VCaP (cell line): ENCODE measurements around the gene SGTA.

Experiments used
- H3K27ac ChIP-seq: fragments of 450-650 bp; 2 replicates; pipeline ENCODE4 v1.5.1; 2017
- TF ChIP-seq, protein P1 (sequence below): fragments of 450-650 bp; conservative IDR thresholded peaks from 2 replicates; pipeline ENCODE4 v1.5.1; 2017; ENCODE audit warnings: mild to moderate bottlenecking, moderate library complexity

Gene SGTA, protein sequence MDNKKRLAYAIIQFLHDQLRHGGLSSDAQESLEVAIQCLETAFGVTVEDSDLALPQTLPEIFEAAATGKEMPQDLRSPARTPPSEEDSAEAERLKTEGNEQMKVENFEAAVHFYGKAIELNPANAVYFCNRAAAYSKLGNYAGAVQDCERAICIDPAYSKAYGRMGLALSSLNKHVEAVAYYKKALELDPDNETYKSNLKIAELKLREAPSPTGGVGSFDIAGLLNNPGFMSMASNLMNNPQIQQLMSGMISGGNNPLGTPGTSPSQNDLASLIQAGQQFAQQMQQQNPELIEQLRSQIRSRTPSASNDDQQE

DNA sequence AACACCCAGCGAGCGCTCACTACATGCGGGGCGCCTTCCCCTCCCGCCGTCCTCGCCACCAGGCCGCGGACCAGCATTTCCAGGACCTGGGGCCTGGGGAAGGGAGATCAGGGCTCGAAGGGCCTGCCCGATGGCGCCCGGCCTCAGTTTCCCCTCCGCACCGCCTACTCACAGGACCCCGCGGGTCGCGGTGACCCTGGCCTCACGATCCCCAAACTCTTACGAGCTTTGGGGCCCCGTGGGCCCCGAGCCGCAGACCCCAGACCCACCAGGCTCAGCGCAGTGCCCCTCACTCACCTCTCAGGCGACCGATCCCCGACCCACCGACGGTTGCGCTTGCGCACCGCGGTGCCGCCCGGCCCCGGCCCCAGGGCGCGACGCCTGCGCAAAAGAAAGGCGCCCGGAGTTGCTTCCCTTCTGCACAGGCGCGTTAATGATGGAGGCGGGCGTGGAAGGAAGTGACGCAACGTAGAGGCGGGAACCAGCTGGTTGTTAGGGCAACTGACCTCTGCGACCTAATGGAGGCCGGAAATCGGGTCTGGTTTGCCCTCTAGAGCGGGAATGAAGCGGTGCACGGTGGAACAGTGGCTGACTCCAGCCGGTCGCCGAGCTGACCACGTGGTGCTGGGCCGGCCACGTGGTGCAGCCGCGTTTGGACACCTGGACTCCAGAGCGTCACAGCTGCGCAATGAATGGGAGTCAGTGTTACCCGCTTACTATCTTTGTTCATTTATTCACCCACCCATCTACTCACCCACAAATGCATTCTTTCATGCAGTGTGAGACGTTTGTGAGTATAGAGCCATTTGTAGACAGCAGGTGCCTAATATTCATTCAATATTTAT lies at the start of gene SGTA:
Gene SGTA, minus strand, starts transcription at position 338 of the 845 bp plus-strand sequence. CDS start 14,205 bp downstream, outside the sequence.
- peak within 1 kb of the TSS; percentile 83 for H3K27ac ChIP-seq
- TF ChIP-seq, protein P1, sequence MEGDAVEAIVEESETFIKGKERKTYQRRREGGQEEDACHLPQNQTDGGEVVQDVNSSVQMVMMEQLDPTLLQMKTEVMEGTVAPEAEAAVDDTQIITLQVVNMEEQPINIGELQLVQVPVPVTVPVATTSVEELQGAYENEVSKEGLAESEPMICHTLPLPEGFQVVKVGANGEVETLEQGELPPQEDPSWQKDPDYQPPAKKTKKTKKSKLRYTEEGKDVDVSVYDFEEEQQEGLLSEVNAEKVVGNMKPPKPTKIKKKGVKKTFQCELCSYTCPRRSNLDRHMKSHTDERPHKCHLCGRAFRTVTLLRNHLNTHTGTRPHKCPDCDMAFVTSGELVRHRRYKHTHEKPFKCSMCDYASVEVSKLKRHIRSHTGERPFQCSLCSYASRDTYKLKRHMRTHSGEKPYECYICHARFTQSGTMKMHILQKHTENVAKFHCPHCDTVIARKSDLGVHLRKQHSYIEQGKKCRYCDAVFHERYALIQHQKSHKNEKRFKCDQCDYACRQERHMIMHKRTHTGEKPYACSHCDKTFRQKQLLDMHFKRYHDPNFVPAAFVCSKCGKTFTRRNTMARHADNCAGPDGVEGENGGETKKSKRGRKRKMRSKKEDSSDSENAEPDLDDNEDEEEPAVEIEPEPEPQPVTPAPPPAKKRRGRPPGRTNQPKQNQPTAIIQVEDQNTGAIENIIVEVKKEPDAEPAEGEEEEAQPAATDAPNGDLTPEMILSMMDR: peak; percentile 51

DNA sequence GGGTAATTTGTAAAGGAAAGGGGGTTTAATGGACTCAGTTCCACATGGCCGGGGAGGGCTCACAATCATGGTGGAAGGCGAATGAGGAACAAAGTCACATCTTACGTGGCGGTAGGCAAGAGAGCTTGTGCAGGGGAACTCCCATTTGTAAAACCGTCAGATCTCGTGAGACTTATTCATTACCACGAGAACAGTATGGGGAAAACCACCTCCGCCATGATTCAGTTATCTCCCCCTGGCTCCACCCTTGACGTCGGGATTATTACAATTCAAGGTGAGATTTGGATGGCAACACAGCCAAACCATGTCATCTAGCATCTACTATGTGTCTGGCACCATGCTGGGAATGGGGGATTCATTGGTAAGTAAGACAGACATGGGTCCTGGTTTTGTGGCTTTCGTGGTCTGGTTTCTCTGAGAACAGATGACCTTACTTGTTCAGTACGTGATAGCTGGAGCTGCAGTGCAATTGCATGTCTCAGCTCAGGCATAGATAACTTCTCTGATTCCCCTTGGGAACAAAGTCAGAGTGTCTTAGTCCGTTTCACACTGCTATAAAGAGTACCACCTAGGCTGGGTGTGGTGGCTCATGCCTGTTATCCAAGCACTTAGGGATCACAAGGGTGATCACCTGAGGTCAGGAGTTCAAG lies 44.9 kb upstream of the SGTA start:
- no peak overlapping the region for H3K27ac ChIP-seq
- TF ChIP-seq, protein P1: no peak

DNA sequence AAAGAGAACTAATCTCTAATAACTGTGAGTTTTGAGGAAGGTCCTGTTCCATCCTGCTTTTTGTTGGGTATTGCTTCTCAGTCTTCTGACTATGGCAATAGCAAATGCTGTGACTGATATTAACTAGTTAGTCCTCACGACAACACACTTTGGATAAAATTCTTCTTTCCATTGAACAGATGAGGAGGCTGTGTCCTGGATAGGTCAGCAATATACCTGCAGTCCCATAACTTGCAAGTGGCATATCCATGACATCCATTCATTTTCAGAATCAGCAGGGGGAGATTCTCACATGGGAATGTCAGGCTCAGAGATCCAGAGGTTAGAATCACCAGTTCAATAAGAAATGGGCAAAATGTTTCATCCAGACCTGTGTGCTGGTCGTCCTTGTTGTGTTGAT lies 43.9 kb upstream of the SGTA start:
- TF ChIP-seq, protein P1: no peak
- H3K27ac ChIP-seq: no peak overlapping the region

DNA sequence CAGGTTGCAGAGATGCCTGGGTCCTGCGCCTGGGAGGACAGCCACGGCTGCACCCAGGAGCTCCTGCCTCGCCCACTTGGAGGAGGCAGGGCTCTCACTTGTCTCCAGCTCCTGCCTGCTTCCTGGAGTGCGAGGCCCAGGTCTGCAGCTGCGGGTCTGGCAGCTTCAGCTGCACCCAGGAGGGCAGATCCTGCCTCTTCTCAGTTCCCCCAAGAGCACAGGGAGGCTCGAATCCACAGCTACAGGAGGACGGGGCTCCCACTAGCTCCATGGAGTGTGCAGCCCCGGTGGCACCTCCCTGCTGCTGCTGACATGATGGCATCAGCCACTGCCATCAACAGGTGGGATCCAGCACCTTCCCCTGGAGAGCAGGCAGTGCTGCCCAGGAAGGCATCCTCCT lies 41.1 kb upstream of the SGTA start:
- TF ChIP-seq, protein P1: no peak
- no peak overlapping the region for H3K27ac ChIP-seq

DNA sequence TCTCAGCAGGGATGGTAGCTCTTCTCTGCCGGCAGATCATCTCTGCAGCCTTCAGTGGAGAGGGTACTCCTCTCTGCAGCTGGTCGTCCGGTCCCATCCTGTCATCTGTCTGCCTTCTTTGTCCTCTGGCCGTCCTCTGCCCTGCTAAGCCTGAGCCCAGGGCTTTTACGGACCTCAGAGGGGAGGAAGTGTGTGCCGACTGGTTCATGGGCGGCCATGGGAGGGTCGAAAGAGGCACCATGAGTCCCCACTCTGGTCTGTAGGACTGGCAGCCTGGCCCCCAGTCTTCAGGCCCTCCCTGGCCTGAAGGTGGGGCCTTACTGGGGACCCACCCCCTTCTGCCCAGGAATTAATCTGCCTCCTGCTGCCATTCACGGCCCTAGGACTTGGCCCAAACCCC lies 40.6 kb upstream of the SGTA start:
- TF ChIP-seq, protein P1: no peak
- no peak overlapping the region for H3K27ac ChIP-seq

DNA sequence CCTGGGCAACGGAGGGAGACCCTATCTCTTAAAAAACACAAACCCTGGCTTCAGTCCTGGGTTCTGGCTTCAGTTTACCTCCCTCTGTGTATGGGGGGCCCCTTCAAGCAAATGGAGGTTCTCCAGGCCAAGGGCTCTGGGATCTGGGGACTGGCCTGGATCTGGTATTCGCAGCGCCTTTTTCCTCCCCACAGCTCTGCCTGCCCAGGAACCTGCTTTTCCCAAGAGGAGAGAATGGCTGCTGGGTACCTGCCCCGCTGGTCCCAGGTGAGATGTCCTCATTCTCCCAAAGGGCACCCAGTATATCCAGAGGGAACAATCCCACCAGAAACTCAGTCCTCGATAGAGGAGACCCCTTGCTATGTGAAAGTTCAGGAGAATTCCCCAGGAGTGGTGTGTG lies 39.8 kb upstream of the SGTA start:
- TF ChIP-seq, protein P1: no peak
- H3K27ac ChIP-seq: no peak overlapping the region
